NCI-H446 (cell line): ENCODE measurements around the gene BARX1.

ENCODE experiments used
- DNase-seq, 2 experiments: peaks; one replicate each; lab custom pipeline; 2025; lab: John Stamatoyannopoulos, UW

BARX1 gene

DNA sequence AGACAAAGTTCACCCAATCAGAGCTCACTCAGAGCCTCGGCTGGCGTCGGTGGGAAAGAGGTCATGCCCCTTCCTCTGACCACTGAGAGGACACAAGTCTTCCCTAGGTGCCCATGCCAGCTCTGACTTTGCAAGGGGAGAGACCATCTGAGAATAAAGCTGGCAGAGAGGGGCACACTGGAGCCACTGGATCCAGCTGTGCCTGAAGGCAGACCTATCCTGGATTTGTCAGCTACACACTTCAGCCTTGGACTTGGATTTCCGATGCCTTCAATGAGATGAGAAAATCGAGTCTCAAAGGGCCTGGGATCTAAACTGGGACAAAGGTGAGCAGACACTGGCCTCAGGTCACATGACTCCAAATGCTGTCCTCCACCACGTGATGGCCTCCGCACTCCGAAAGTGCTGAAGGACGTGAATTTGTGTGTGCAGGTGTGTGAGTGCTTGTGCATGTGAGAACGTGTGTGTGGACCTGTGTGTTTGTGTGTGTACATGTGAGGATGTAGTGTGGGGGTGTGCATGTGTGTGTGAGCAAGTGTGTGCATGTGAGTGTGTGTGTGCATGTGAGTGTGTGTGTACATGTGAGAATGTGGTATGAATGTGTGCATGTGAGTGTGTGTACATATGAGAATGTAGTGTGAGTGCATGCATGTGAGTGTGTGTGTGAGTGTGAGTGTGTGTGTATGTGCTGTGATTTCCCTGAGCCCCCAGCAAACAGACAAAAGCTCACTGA lies 37.9 kb downstream of the BARX1 start:
- no peak for DNase-seq

DNA sequence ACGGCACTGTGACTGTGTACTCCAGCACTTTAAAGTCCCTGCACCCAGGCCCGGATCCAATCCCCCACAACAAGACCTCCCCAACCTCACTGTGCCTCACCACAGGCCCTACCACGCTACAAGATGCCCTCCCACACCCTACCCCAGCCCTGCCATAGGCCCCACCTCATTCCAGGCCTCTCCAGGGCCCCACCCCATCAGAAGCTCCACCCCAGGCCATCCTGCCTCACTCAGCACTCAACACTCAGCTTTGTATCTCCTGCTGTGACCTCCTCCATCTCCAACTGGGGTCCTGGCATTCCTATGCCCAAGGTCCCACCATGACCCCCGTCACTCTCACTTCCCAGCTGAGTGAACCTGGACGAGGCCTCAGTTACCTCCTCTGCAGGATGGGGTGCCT lies 38.8 kb downstream of the BARX1 start:
- DNase-seq, result no peak

GRCh38 chr9:93911801-93912554 lies 43.2 kb downstream of the BARX1 start:
- no peak for DNase-seq

GRCh38 chr9:93911136-93911745 lies 43.9 kb downstream of the BARX1 start:
- DNase-seq, result no peak

DNA sequence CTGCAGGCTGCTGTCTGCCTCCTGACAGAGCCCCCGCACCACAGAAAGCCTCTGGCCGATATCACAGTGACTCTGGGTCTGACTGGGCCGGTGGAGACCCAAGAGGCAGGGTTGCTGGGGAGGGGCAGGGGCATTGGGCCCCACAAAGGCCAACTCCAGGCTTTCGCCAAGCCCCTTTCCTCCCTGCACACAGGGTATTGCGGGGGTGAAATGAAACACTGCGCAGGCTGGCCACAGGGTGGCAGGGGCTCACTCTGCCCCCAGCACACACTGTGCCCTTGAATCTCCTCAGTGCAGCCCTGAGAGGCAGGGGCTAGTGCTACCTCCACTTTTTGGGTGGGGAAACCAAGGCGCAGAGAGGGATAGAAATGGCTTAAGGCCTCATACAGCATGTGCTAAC lies 44.6 kb downstream of the BARX1 start:
- no peak for DNase-seq

- DNase-seq, result no peak
Measured at GRCh38 chr9:93910196-93910595, 45.0 kb downstream of the BARX1 start.

GRCh38 chr9:93909242-93909616 lies 45.9 kb downstream of the BARX1 start:
- DNase-seq, result no peak

DNA sequence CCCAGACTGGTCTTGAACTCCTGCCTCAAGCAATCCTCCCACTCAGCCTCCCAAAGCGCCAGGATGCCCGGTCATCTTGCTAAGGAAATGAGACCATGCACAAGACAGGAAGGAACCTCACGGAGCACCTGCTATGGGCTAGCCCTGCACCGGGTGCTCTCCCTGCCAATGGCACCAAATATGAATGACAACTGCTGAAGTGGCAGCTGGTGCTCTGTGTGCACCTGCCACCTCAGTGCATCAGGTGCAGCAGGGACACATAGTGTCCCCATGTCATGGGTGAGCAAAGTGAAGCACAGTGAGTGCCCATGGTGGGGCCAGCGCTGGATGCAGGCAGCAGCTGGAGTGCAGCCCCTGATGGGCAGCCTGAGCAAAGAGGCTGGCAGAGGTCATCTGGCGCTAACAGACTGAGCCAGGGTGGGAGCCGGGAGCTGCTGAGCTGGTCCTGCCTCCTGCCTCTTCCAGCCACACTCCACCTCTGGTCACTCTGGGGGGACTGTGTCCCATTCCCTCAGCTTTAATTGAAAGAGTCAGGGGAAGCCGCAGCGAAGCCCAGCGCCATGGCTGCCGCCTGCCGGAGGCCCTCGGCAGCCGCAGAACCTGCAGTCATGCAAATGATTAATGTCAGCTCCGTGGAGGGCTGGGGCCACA lies 46.4 kb downstream of the BARX1 start:
- no peak for DNase-seq

DNA sequence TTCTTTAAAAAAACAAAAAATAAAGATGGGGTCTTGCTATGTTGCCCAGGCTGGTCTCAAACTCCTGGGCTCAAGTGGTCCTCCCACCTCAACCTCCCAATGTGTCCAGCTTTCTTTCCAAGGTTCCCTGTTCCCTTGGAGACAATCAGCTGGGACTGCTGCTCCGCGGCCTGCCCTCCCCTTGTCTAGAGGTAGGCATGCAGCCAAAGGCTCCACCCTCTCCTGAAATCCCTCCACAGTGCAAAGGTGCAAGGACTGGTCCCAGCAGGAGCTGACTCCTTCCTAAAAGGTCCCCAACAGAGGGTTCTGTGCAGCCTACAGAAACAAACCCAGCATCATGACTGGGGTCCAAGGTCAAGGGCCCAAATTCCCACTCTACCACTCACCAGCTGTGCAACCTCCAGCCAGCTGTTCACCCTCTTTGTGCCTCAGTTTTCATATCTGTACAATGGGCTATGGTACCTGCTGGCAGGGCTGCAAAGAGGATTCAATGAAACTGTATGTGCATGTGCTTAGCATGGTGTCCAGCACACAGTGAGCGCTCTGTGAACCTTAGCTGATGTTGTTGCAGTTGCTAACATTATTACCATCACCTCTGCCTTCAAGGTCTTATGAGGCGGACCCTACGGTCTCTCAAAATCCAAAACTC lies 47.5 kb downstream of the BARX1 start:
- no peak for DNase-seq

GRCh38 chr9:93906195-93906880 lies 48.8 kb downstream of the BARX1 start:
- no peak for DNase-seq

GRCh38 chr9:93905473-93906133 lies 49.6 kb downstream of the BARX1 start:
- DNase-seq, result no peak

GRCh38 chr9:93904649-93905472 lies 50.3 kb downstream of the BARX1 start:
- no peak for DNase-seq

DNA sequence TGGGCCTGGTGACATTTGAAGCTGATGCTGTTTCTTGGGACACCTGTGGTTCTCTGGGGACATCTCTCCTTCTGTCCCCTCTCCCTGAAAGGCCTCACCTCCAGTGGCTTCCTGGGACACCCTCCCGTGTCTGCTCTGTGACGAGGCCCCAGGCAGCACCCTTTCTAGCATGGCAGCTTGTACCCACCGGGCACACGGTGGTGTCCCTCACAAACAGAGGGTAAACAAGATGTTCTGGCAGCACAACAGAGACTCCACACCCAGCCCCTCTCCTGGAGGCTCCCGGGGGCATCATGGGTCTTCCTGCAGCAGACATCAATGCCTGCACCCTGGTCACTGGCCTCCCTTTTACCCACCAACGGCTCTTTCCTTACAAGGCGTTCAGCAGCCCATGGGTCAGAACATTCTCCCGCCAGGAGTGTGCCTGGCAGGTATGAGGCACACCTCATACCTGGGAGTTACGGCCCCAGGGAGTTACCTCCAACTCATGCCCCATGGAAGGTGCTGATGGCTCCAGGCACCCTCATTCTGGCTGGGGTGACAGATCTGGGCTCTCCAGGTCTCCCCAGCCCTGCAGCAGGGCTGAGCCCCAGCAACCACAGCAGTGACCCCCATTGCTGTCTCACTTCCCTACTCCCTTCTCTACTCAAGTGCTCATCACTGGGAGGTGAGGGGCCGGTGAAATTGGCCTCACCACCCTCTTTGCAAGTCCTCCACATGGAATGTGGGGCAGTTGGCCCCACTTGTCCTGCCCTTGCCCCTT lies 51.1 kb downstream of the BARX1 start:
- no peak for DNase-seq

- no peak for DNase-seq
Measured at GRCh38 chr9:93902780-93903655, 52.1 kb downstream of the BARX1 start.

DNA sequence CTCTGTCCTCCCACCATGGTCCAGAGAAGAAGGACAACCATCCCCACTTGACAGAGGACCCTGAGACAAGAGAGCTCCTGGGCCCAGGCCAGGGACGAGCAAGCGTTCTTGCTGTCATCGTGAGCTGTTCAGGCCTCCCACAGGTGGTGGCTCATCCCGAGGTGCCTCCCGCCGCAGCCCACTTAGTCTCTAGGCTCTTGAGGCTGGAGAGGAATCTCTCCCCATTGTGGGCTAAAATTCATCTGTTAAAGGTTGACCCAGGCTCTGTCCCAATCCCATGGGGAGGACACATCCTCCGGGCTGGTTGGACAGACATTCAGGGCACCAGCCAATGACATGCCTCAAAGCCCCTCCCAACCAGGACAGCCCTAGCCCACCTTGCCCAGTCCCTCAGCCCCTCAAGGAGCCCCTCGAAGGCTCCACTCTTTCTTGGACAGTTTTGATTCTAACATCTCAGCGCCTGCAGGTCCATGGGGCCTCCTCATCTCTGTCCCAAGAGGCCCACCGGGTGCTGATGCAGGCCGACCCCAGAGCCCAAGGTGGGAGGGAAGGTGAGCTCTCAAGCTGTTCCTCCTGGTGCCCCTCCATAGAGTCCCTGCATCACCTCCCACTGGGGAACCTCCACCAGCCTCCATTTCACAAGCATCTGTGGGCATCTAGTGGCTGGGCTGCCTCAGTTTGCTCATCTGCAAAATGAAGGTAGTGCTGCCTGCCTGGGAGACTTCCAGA lies 52.9 kb downstream of the BARX1 start:
- DNase-seq, result no peak
